Occipital lobe (tissue), 2 donors: ENCODE data around the gene ROBO1. TPM values are rescaled to one million over a fixed set of nuclear protein-coding genes. Genes with fewer than 3 reads are reported as not detected.
"Not testable (repeated sequence)": the region's sequence is repeated elsewhere in the genome, so short reads cannot be mapped to it uniquely, and the experiment has no call there.

Source experiments
- DNase-seq: peaks from one replicate; lab custom pipeline; 2025; lab: John Stamatoyannopoulos, UW
- total RNA-seq: library from RNA; depleted of rRNA; stranded (reverse); fragments of >200 nt; gene quantifications from one replicate; pipeline ENCODE4 v1.2.3, GENCODE V29; 2014

The ROBO1 gene
- total RNA-seq, 1 donor from 2014 or later = 156 TPM

GRCh38 chr3:79555655-79556054, 212.1 kb downstream of the ROBO1 start:
- DNase-seq = no peak

- DNase-seq = no peak
Measured at GRCh38 chr3:79551997-79552396, 215.8 kb downstream of the ROBO1 start.

- DNase-seq = no peak
Measured at GRCh38 chr3:79551321-79551892, 216.4 kb downstream of the ROBO1 start.

- no peak for DNase-seq
Measured at GRCh38 chr3:79543218-79543982, 224.4 kb downstream of the ROBO1 start.

GRCh38 chr3:79534727-79535126, 233.1 kb downstream of the ROBO1 start:
- DNase-seq = no peak

GRCh38 chr3:79531566-79532295, 236.1 kb downstream of the ROBO1 start:
- DNase-seq = no peak

GRCh38 chr3:79521221-79521848, 246.5 kb downstream of the ROBO1 start:
- DNase-seq = no peak

- DNase-seq = no peak
Measured at GRCh38 chr3:79517766-79518413, 249.9 kb downstream of the ROBO1 start.

GRCh38 chr3:79516795-79517194, 251.0 kb downstream of the ROBO1 start:
- DNase-seq = no peak

- DNase-seq = peak; percentile 21
Measured at GRCh38 chr3:79515072-79515471, 252.7 kb downstream of the ROBO1 start.

- no peak for DNase-seq
Measured at GRCh38 chr3:79514069-79514468, 253.7 kb downstream of the ROBO1 start.

GRCh38 chr3:79506751-79507150, 261.0 kb downstream of the ROBO1 start:
- no peak for DNase-seq

- DNase-seq = not testable (repeated sequence)
Measured at GRCh38 chr3:79502216-79502681, 265.5 kb downstream of the ROBO1 start.

- no peak for DNase-seq
Measured at GRCh38 chr3:79497447-79498111, 270.2 kb downstream of the ROBO1 start.

- DNase-seq = no peak
Measured at GRCh38 chr3:79491029-79491641, 276.7 kb downstream of the ROBO1 start.

- no peak for DNase-seq
Measured at GRCh38 chr3:79490165-79491028, 277.4 kb downstream of the ROBO1 start.

GRCh38 chr3:79488407-79488806, 279.4 kb downstream of the ROBO1 start:
- no peak for DNase-seq

- no peak for DNase-seq
Measured at GRCh38 chr3:79480746-79481145, 287.1 kb downstream of the ROBO1 start.

- DNase-seq = no peak
Measured at GRCh38 chr3:79478620-79479019, 289.2 kb downstream of the ROBO1 start.
